ENCODE data around the gene MAN2A1.

DNA sequence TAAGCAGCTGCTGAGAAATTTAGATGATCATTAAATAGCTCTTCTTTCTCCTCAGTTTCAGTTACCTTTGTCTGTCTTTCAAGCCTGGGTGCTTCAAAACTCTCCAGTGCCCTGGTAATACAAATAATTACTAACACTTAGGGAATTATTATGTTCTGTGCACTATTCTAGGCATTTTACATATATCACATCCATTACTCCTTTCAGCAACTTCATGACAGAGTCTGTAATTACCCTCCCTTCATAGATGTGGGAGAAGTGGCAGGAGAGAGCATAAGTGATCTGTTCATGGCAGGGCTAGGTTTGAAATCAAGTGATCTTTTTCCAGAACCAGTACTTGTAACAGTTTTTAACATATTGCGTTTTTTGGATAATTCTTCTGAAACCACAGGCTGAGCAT is 32.0 kb downstream of the MAN2A1 start:
- no peak for TF ChIP-seq EZH2 (IDR thresholded peaks at IDR 0.05; ENCODE audit: insufficient read depth, poor library complexity, severe bottlenecking)
- TF ChIP-seq EZH2phosphoT487 (IDR thresholded peaks at IDR 0.05; ENCODE audit: insufficient read depth, low read depth) = no peak
